Measurements from ENCODE around the gene ALDH4A1.

GRCh38 chr1:18912550-18912949 lies 10.2 kb upstream of the ALDH4A1 start:
- TF ChIP-seq EP300 (IDR thresholded peaks at IDR 0.05; ENCODE audit: borderline replicate concordance) (no peak), REST (IDR thresholded peaks at IDR 0.05; ENCODE audit: low read depth) (no peak), TEAD4 (IDR thresholded peaks at IDR 0.05) (no peak), MAX (IDR thresholded peaks at IDR 0.05) (no peak), YY1 (IDR thresholded peaks at IDR 0.05; ENCODE audit: low read depth) (no peak), EGR1 (IDR thresholded peaks at IDR 0.05) (no peak), TAF1 (IDR thresholded peaks at IDR 0.05; ENCODE audit: low read depth) (no peak), FOXM1 (IDR thresholded peaks at IDR 0.05; ENCODE audit: borderline replicate concordance, low read depth) (no peak)
